ENCODE data around the gene PPL. TPM values are rescaled to one million over a fixed set of nuclear protein-coding genes. Genes with fewer than 3 reads are reported as not detected.

The PPL gene
- total and polyA plus RNA-seq, 2 of the 8 experiments (the other 6 are each of a cell fraction or from before 2014, with no cell fraction given), result 11.3 to 29.5 TPM

- TF ChIP-seq, protein P1, sequence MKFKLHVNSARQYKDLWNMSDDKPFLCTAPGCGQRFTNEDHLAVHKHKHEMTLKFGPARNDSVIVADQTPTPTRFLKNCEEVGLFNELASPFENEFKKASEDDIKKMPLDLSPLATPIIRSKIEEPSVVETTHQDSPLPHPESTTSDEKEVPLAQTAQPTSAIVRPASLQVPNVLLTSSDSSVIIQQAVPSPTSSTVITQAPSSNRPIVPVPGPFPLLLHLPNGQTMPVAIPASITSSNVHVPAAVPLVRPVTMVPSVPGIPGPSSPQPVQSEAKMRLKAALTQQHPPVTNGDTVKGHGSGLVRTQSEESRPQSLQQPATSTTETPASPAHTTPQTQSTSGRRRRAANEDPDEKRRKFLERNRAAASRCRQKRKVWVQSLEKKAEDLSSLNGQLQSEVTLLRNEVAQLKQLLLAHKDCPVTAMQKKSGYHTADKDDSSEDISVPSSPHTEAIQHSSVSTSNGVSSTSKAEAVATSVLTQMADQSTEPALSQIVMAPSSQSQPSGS (IDR thresholded peaks at IDR 0.05; ENCODE audit: low read length), result no peak
- no peak for TF ChIP-seq E2F6 (IDR thresholded peaks at IDR 0.05)
- no peak for TF ChIP-seq CHD1 (IDR thresholded peaks at IDR 0.05; ENCODE audit: low read depth, low read length)
- no peak for TF ChIP-seq TEAD4 (IDR thresholded peaks at IDR 0.05; ENCODE audit: low read depth, low read length)
- TF ChIP-seq TCF12 (IDR thresholded peaks at IDR 0.05; ENCODE audit: low read depth, low read length), result no peak
- no peak for TF ChIP-seq KDM1A (IDR thresholded peaks at IDR 0.05; ENCODE audit: borderline replicate concordance, low read length)
- TF ChIP-seq, protein P2, sequence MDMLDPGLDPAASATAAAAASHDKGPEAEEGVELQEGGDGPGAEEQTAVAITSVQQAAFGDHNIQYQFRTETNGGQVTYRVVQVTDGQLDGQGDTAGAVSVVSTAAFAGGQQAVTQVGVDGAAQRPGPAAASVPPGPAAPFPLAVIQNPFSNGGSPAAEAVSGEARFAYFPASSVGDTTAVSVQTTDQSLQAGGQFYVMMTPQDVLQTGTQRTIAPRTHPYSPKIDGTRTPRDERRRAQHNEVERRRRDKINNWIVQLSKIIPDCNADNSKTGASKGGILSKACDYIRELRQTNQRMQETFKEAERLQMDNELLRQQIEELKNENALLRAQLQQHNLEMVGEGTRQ (IDR thresholded peaks at IDR 0.05; ENCODE audit: low read length), result no peak
- TF ChIP-seq RNF2 (IDR thresholded peaks at IDR 0.05; ENCODE audit: borderline replicate concordance, low read depth, low read length, missing control alignments, poor library complexity, severe bottlenecking), result no peak
- TF ChIP-seq CEBPB (IDR thresholded peaks at IDR 0.05; ENCODE audit: low read depth, low read length), result no peak
- TF ChIP-seq HDAC2 (IDR thresholded peaks at IDR 0.05; ENCODE audit: borderline replicate concordance in 1 of 2, low read depth in 2 of 2, low read length in 2 of 2), result peak in 1 of 2 experiments; percentile 51; a peak in 1 of 4 replicates
- peak; percentile 7 for TF ChIP-seq KDM4A (IDR thresholded peaks at IDR 0.05; ENCODE audit: low read depth, low read length, severe bottlenecking)
These were observed 90.4 kb downstream of the PPL start (continued) for GRCh38 chr16:4846503-4846900.

Measured in H1 (cell line).